GM12878 (cell line): ENCODE measurements around the gene C21orf58. TPM values are rescaled to one million over a fixed set of nuclear protein-coding genes. Genes with fewer than 3 reads are reported as not detected.

Experiments
- ESRRA ChIP-seq: IDR thresholded peaks from 2 replicates; pipeline ENCODE4 v1.6.1; 2012; ENCODE audit warnings: mild to moderate bottlenecking, low read length, improper control_type of control experiment
- ETV6 ChIP-seq, 2 experiments: fragments of 450-650 bp in 1 of 2; IDR thresholded peaks in 1 of 2; conservative IDR thresholded peaks in 1 of 2; 2 replicates each; pipeline ENCODE4 v1.6.1; 2014; ENCODE audit warnings: antibody characterized with exemption in 1 of 2, borderline replicate concordance in 1 of 2, low read depth in 1 of 2, mild to moderate bottlenecking in 1 of 2, moderate library complexity in 1 of 2
- IKZF1 ChIP-seq: fragments of 450-650 bp; conservative IDR thresholded peaks from 2 replicates; pipeline ENCODE4 v1.6.1; 2017; ENCODE audit warnings: antibody characterized with exemption, mild to moderate bottlenecking
- IKZF2 ChIP-seq, 2 experiments: fragments of 450-650 bp; IDR thresholded peaks; 2 replicates each; pipeline ENCODE4 v1.6.1; 2017; ENCODE audit warnings: mild to moderate bottlenecking in 2 of 2, moderate library complexity in 2 of 2
- IRF4 ChIP-seq: IDR thresholded peaks from 2 replicates; pipeline ENCODE4 v1.6.1; 2011; ENCODE audit warnings: low read depth, low read length
- IRF5 ChIP-seq: fragments of 450-650 bp; IDR thresholded peaks from 2 replicates; pipeline ENCODE4 v1.6.1; 2017; ENCODE audit warnings: borderline replicate concordance
- MXI1 ChIP-seq: fragments of 150-350 bp; IDR thresholded peaks from 2 replicates; pipeline ENCODE4 v1.6.1; 2011; ENCODE audit warnings: low read depth, mild to moderate bottlenecking, inconsistent platforms, low read length, improper control_type of control experiment
- RELB ChIP-seq: fragments of 450-650 bp; IDR thresholded peaks from 2 replicates; pipeline ENCODE4 v1.6.1; 2017; ENCODE audit warnings: low read depth, mild to moderate bottlenecking, moderate library complexity
- RUNX3 ChIP-seq: IDR thresholded peaks from 2 replicates; pipeline ENCODE4 v1.6.1; 2012; ENCODE audit warnings: low read length, inconsistent platforms
- SMARCA5 ChIP-seq: fragments of 450-650 bp; IDR thresholded peaks from 2 replicates; pipeline ENCODE4 v1.6.1; 2017; ENCODE audit warnings: mild to moderate bottlenecking
- SUPT20H ChIP-seq: IDR thresholded peaks from 2 replicates; pipeline ENCODE4 v1.6.1; 2011; ENCODE audit warnings: low read depth, mild to moderate bottlenecking, low read length, moderate library complexity, borderline replicate concordance; ENCODE audit not compliant: control insufficient read depth
- USF1 ChIP-seq: IDR thresholded peaks from 2 replicates; pipeline ENCODE4 v1.6.1; 2011; ENCODE audit warnings: borderline replicate concordance, low read depth, mild to moderate bottlenecking, moderate library complexity, mixed read lengths, low read length; ENCODE audit not compliant: insufficient read depth; ENCODE audit errors: extremely low read length
- YBX1 ChIP-seq: fragments of 450-650 bp; IDR thresholded peaks from 2 replicates; pipeline ENCODE4 v1.6.1; 2016; ENCODE audit warnings: antibody characterized with exemption
- ZBTB40 ChIP-seq: fragments of 450-650 bp; IDR thresholded peaks from 2 replicates; pipeline ENCODE4 v1.6.1; 2016; ENCODE audit warnings: mild to moderate bottlenecking, moderate library complexity, borderline replicate concordance
- ZNF24 ChIP-seq: fragments of 450-650 bp; IDR thresholded peaks from 2 replicates; pipeline ENCODE4 v1.6.1; 2017; ENCODE audit warnings: antibody characterized with exemption, mild to moderate bottlenecking
- ZNF384 ChIP-seq: IDR thresholded peaks from 2 replicates; pipeline ENCODE4 v1.6.1; 2012; ENCODE audit warnings: low read depth, mild to moderate bottlenecking, low read length, improper control_type of control experiment, borderline replicate concordance
- ZNF687 ChIP-seq: fragments of 450-650 bp; IDR thresholded peaks from 2 replicates; pipeline ENCODE4 v1.6.1; 2017; ENCODE audit warnings: mild to moderate bottlenecking, moderate library complexity
- polyA plus RNA-seq, 11 experiments: library from polyadenylated mRNA; depleted of rRNA in 4 of 11; unstranded in 6 of 11; stranded (reverse) in 5 of 11; fragments of >200 nt; fragmentation: Nextera tagmentation in 4 of 11; fragmentation: Illumina TruSeq in 1 of 11; extraction: Ambion mirVana in 4 of 11; extraction: Trizol in 1 of 11; gene quantifications; 1 replicate in 1 of 11; 2 replicates in 10 of 11; pipeline versions ENCODE4 v1.2.1 to v1.2.3, GENCODE V29; 2011 to 2016; ENCODE audit warnings: inconsistent platforms in 2 of 11, missing spikeins in 2 of 11, low read depth in 1 of 11
- total RNA-seq, 4 experiments: library from RNA; depleted of rRNA in 3 of 4; stranded (reverse); fragments of >200 nt in 3 of 4; fragmentation: Illumina TruSeq in 1 of 4; extraction: Trizol in 1 of 4; gene quantifications; 2 replicates each; pipeline versions ENCODE4 v1.2.1 to v1.2.3, GENCODE V29; 2013 to 2021

Gene C21orf58
- total and polyA plus RNA-seq, 10 of the 15 experiments (the other 5 are each of a cell fraction or from before 2014, with no cell fraction given), result 1.1 to 22.3 (median 11.8) TPM

GRCh38 chr21:46368533-46369285 is 45.0 kb upstream of the C21orf58 start (continued):
- TF ChIP-seq IKZF1 (peak; percentile 67), SMARCA5 (peak; percentile 85), RELB (peak; percentile 87), IKZF2 (IDR thresholded peaks at IDR 0.05) (peak; percentile 45 to 71; a peak in 3 of 4 replicates), RUNX3 (peak; percentile 85), ETV6 (conservative IDR thresholded peaks at IDR 0.05 in 1 of 2, IDR thresholded peaks at IDR 0.05 in 1 of 2; ENCODE audit: borderline replicate concordance in 1 of 2, low read depth in 1 of 2) (no peak), ZNF687 (peak; percentile 88), SUPT20H (no peak), YBX1 (no peak), ZBTB40 (no peak), ZNF384 (no peak), USF1 (peak; percentile 27), MXI1 (peak; percentile 83), IRF4 (peak; percentile 62; the same call in 1 of the 2 replicates), ZNF24 (no peak), IRF5 (no peak), ESRRA (no peak)
